Measurements from ENCODE around the gene SERP2. TPM values are rescaled to one million over a fixed set of nuclear protein-coding genes. Genes with fewer than 3 reads are reported as not detected.

The SERP2 gene
- total and polyA plus RNA-seq, 2 of the 13 experiments (the other 11 are each of a cell fraction or from before 2014, with no cell fraction given), result not detected

DNA sequence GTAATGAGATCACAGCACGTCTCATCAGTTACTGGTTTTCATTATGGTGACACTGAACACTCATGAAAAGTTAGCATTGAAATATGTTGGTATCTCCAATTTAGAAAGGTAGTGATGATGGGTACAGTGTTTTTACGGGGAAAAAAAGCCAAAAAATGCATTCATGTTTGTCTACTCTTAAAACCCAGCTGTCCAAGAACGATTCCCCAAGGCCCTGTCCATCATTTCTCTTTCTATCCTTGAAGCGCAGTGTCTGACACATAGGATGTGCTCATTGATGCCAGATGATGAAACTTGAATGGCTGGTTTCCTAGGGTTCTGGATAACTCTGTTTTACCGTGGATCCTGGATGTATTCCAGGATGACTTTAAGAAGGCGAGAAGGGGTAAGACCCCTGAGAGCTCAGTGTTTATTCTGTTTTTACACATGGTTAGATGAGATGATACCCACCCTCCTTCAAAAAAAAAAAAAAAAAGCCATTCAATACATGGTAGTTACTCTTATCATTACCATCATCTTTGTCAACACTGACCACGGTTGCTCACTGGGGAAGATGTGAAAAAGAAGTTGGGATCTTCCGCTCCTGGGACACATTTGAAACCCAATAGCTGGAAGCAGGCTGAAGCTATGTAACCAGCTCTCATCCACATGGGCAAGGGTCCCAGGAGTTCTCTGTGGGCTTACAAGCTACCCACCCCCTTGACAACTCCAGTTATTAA lies 22.5 kb downstream of the SERP2 start:
- H3K36me3 ChIP-seq (replicated peaks in 1 of 2; ENCODE audit: control insufficient read depth in 1 of 2, insufficient read depth in 2 of 2, low read length in 2 of 2), result no peaks in the 10 kb centered on the region
- POLR2A ChIA-PET, result interaction anchor here (0.7 to 1.7 kb wide), 3 partner anchors 10 to 44 kb away, joined by 3 to 5 read pairs (median 3); no protein-coding TSS in a partner anchor
- H3K9ac ChIP-seq (ENCODE audit: insufficient read depth, low read depth, low read length), result no peak overlapping the region
- 80% methylated on average over 8 of the region's 8 CpGs for WGBS (ENCODE audit: low lambda C conversion rate)
- H3K9me3 ChIP-seq (ENCODE audit: low read length), result no peaks in the 10 kb centered on the region
- DNase-seq (ENCODE audit: low spot score) (no peak), FAIRE-seq (no peak), ATAC-seq (no peak)
- H3K27ac ChIP-seq (ENCODE audit: extremely low read length, insufficient read depth, low read length), result no peak overlapping the region
- in situ Hi-C loops (cut with HindIII; ENCODE audit: extremely low pct_ligation_motif_present, low pct_unique_long_range_greater_than_20kb) (no loop called here), intact Hi-C loops (cut with micrococcal nuclease; ENCODE audit: unreplicated experiment) (no loop called here)
- no peaks in the 10 kb centered on the region for H3K79me2 ChIP-seq (ENCODE audit: insufficient read depth, low read length)
- H2AFZ ChIP-seq (ENCODE audit: low read length), result no peak overlapping the region
- H3K27me3 ChIP-seq (ENCODE audit: control insufficient read depth in 1 of 2, insufficient read depth in 2 of 2, low read length in 2 of 2), result no peaks in the 10 kb centered on the region
- H4K20me1 ChIP-seq (ENCODE audit: insufficient read depth, low read length), result no peaks in the 10 kb centered on the region
- CTCF ChIA-PET (ENCODE audit: low intra/inter-chr PET ratio, low total read pairs), result no interaction called here
- TF ChIP-seq, protein P1, sequence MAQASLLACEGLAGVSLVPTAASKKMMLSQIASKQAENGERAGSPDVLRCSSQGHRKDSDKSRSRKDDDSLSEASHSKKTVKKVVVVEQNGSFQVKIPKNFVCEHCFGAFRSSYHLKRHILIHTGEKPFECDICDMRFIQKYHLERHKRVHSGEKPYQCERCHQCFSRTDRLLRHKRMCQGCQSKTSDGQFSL (CRISPR knock-in tag; IDR thresholded peaks at IDR 0.05), result no peak
- TF ChIP-seq GTF2F1 (IDR thresholded peaks at IDR 0.05; ENCODE audit: low read length), result no peak
- TF ChIP-seq UBTF (CRISPR knock-in tag; IDR thresholded peaks at IDR 0.05), result no peak
- no peak for TF ChIP-seq ATM (IDR thresholded peaks at IDR 0.05; ENCODE audit: borderline replicate concordance)
- no peak for TF ChIP-seq ZNF652 (CRISPR knock-in tag; IDR thresholded peaks at IDR 0.05; ENCODE audit: borderline replicate concordance, low read depth)
- TF ChIP-seq ATF1 (CRISPR knock-in tag; IDR thresholded peaks at IDR 0.05), result no peak
- TF ChIP-seq, protein P2, sequence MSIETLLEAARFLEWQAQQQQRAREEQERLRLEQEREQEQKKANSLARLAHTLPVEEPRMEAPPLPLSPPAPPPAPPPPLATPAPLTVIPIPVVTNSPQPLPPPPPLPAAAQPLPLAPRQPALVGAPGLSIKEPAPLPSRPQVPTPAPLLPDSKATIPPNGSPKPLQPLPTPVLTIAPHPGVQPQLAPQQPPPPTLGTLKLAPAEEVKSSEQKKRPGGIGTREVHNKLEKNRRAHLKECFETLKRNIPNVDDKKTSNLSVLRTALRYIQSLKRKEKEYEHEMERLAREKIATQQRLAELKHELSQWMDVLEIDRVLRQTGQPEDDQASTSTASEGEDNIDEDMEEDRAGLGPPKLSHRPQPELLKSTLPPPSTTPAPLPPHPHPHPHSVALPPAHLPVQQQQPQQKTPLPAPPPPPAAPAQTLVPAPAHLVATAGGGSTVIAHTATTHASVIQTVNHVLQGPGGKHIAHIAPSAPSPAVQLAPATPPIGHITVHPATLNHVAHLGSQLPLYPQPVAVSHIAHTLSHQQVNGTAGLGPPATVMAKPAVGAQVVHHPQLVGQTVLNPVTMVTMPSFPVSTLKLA (IDR thresholded peaks at IDR 0.05), result no peak
- no peak for TF ChIP-seq ZNF431 (CRISPR knock-in tag; IDR thresholded peaks at IDR 0.05; ENCODE audit: borderline replicate concordance, low read depth)
- BruUV-seq (replicated peaks), result no TSS peak
- peaks cover 19% of the 10 kb centered on the region for H3K4me1 ChIP-seq (ENCODE audit: insufficient read depth, low read length)
- peak overlapping the region; percentile 59 for H3K4me2 ChIP-seq (ENCODE audit: low read depth, low read length)
- H3K4me3 ChIP-seq (replicated peaks in 1 of 3; ENCODE audit: insufficient read depth in 1 of 3, low read depth in 2 of 3, low read length in 3 of 3), result peak overlapping the region in 2 of 3 experiments; percentile 18 to 37; a peak in 2 of 6 replicates

Data from HepG2 (cell line).